Measurements from ENCODE around the gene KCTD2. TPM values are rescaled to one million over a fixed set of nuclear protein-coding genes. Genes with fewer than 3 reads are reported as not detected.

The KCTD2 gene
- total and polyA plus RNA-seq, 2 of the 13 experiments (the other 11 are each of a cell fraction or from before 2014, with no cell fraction given), result 28.3 to 32.6 TPM

DNA sequence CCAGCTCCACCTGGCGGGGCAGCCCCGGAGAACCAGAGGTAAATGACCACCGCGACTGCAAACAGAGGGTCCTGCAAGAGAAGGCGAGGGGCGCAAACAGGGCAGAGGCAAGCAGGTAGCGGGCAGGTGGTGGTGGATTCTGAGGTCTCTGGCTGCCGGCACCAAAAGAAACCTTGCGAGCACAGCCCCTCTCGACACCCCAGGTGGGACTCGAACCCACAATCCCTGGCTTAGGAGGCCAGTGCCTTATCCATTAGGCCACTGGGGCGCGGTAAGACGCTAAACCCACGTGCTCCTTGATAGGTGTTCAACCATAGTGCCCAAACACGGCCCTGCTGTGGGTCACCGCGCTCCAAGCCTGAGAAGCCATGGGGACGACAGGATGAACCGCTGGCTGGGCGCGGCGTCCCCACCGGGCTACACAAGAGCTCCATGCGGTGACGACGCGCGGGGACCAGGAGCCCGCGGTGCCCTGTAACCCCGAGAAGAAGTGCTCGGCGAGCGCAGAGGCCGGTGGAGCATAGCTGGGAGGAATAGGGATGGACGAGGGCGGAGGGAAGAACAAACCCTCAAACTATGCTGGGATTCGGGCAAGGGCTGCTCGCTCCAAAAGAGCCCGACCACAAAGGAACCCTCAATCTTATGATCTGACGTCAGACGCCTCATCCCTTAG lies 12.7 kb upstream of the KCTD2 start (continued):
- TF ChIP-seq NFYC (CRISPR knock-in tag; IDR thresholded peaks at IDR 0.05), result peak; percentile 52; the same call in 1 of the 2 replicates
- TF ChIP-seq GPBP1L1 (CRISPR knock-in tag; IDR thresholded peaks at IDR 0.05), result no peak
- TF ChIP-seq ARID2 (CRISPR knock-in tag; IDR thresholded peaks at IDR 0.05; ENCODE audit: borderline replicate concordance), result peak; percentile 70; the same call in 1 of the 2 replicates
- no peak for TF ChIP-seq SIN3A (IDR thresholded peaks at IDR 0.05; ENCODE audit: borderline replicate concordance, low read depth, low read length)
- TF ChIP-seq, protein P1, sequence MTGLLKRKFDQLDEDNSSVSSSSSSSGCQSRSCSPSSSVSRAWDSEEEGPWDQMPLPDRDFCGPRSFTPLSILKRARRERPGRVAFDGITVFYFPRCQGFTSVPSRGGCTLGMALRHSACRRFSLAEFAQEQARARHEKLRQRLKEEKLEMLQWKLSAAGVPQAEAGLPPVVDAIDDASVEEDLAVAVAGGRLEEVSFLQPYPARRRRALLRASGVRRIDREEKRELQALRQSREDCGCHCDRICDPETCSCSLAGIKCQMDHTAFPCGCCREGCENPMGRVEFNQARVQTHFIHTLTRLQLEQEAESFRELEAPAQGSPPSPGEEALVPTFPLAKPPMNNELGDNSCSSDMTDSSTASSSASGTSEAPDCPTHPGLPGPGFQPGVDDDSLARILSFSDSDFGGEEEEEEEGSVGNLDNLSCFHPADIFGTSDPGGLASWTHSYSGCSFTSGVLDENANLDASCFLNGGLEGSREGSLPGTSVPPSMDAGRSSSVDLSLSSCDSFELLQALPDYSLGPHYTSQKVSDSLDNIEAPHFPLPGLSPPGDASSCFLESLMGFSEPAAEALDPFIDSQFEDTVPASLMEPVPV (CRISPR knock-in tag; IDR thresholded peaks at IDR 0.05), result peak; percentile 70
- TF ChIP-seq, protein P2, sequence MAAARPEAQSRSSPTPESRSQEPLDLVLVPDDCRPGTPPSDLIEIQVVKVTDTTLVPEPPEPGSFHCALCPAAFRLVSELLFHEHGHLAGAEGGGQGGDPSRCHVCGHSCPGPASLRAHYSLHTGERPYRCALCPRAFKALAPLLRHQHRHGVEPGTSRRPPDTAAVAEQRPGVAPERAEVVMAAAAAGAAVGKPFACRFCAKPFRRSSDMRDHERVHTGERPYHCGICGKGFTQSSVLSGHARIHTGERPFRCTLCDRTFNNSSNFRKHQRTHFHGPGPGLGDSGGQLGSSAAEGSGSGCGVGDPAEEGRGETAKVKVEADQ (CRISPR knock-in tag; IDR thresholded peaks at IDR 0.05; ENCODE audit: borderline replicate concordance), result peak; percentile 75
- peak; percentile 85; the same call in 1 of the 2 replicates for TF ChIP-seq ZNF205 (CRISPR knock-in tag; IDR thresholded peaks at IDR 0.05)
- no peak for TF ChIP-seq CEBPZ (IDR thresholded peaks at IDR 0.05; ENCODE audit: low read length)
- peak; percentile 58 for TF ChIP-seq IRX3 (CRISPR knock-in tag; IDR thresholded peaks at IDR 0.05; ENCODE audit: borderline replicate concordance, low read depth)
- TF ChIP-seq HIVEP1 (CRISPR knock-in tag; IDR thresholded peaks at IDR 0.05), result peak; percentile 16; the same call in 1 of the 2 replicates
- peak; percentile 27; the same call in 1 of the 2 replicates for TF ChIP-seq ZNF317 (CRISPR knock-in tag; IDR thresholded peaks at IDR 0.05)
- no peak; the same call in 1 of the 2 replicates for TF ChIP-seq RCOR2 (CRISPR knock-in tag; IDR thresholded peaks at IDR 0.05)
- peak; percentile 90 for TF ChIP-seq KDM1A (CRISPR knock-in tag; IDR thresholded peaks at IDR 0.05)
- peak; percentile 49; the same call in 1 of the 2 replicates for TF ChIP-seq ZNF644 (CRISPR knock-in tag; IDR thresholded peaks at IDR 0.05; ENCODE audit: low read depth)
- peak; percentile 76; the same call in 1 of the 2 replicates for TF ChIP-seq ZNF839 (CRISPR knock-in tag; IDR thresholded peaks at IDR 0.05; ENCODE audit: borderline replicate concordance)
- peak; percentile 95 for TF ChIP-seq ZNF24 (IDR thresholded peaks at IDR 0.05)
- TF ChIP-seq, protein P3, sequence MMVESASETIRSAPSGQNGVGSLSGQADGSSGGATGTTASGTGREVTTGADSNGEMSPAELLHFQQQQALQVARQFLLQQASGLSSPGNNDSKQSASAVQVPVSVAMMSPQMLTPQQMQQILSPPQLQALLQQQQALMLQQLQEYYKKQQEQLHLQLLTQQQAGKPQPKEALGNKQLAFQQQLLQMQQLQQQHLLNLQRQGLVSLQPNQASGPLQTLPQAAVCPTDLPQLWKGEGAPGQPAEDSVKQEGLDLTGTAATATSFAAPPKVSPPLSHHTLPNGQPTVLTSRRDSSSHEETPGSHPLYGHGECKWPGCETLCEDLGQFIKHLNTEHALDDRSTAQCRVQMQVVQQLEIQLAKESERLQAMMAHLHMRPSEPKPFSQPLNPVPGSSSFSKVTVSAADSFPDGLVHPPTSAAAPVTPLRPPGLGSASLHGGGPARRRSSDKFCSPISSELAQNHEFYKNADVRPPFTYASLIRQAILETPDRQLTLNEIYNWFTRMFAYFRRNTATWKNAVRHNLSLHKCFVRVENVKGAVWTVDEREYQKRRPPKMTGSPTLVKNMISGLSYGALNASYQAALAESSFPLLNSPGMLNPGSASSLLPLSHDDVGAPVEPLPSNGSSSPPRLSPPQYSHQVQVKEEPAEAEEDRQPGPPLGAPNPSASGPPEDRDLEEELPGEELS (CRISPR knock-in tag; IDR thresholded peaks at IDR 0.05), result peak; percentile 53; the same call in 1 of the 2 replicates
- TF ChIP-seq RARA (CRISPR knock-in tag; IDR thresholded peaks at IDR 0.05), result no peak; the same call in 1 of the 2 replicates
- no peak; the same call in 1 of the 2 replicates for TF ChIP-seq SOX13 (IDR thresholded peaks at IDR 0.05)
- TF ChIP-seq SOX13 (CRISPR knock-in tag; conservative IDR thresholded peaks at IDR 0.05 in 1 of 2, IDR thresholded peaks at IDR 0.05 in 1 of 2), result peak in 1 of 2 experiments; percentile 62; a peak in 1 of 4 replicates

Data from HepG2 (cell line).